IMR-90 (cell line): ENCODE data around the gene RGSL1. TPM values are rescaled to one million over a fixed set of nuclear protein-coding genes. Genes with fewer than 3 reads are reported as not detected.
"Not testable (repeated sequence)": the region's sequence is repeated elsewhere in the genome, so short reads cannot be mapped to it uniquely, and the experiment has no call there.

Experiments used
- ATAC-seq: fragments of 200-7000 bp; cut with Tn5 transposase; 2 replicates; pipeline ENCODE4 v1.9.1; 2020; ENCODE audit warnings: low read depth, mild to moderate bottlenecking, moderate library complexity
- BruUV-seq: library from RNA; stranded (reverse); fragments of 400-500 nt; replicated peaks from 2 replicates; lab custom pipeline; 2021; lab: Mats Ljungman, UMichigan
- CTCF ChIA-PET: fragments of 300-600 bp; formaldehyde crosslinking; extraction: SDS; loops from one replicate; lab custom pipeline; 2021; ENCODE audit warnings: antibody characterized with exemption; lab: Yijun Ruan, JAX
- POLR2A ChIA-PET: fragments of 300-600 bp; sonication (Branson Sonifier 250); formaldehyde crosslinking; loops from one replicate; lab custom pipeline; 2022; ENCODE audit warnings: antibody characterized with exemption; ENCODE audit not compliant: unreplicated experiment; lab: Charles Lee
- DNase-seq: peaks from one replicate; pipeline ENCODE4 v3.0.0; 2013
- H2AFZ ChIP-seq: replicated peaks from 2 replicates; pipeline ENCODE3; 2013; ENCODE audit warnings: low read length, mild to moderate bottlenecking; ENCODE audit not compliant: poor library complexity
- H2AK5ac ChIP-seq: 2 replicates; pipeline ENCODE4 v1.6.1; 2013; ENCODE audit warnings: low read depth, low read length, inconsistent platforms
- H2AK9ac ChIP-seq: replicated peaks from 2 replicates; pipeline ENCODE3; 2013; ENCODE audit warnings: mild to moderate bottlenecking, low read depth, low read length, moderate library complexity; ENCODE audit not compliant: poor library complexity
- H2BK120ac ChIP-seq: 2 replicates; pipeline ENCODE4 v1.6.1; 2013; ENCODE audit warnings: low read depth, low read length, inconsistent platforms
- H2BK15ac ChIP-seq: 3 replicates; pipeline ENCODE4 v1.6.1; 2013; ENCODE audit warnings: low read depth, low read length, inconsistent platforms
- H2BK20ac ChIP-seq: 2 replicates; pipeline ENCODE4 v1.6.1; 2013; ENCODE audit warnings: low read depth, mild to moderate bottlenecking, inconsistent platforms, low read length, moderate library complexity
- H2BK5ac ChIP-seq: 2 replicates; pipeline ENCODE4 v1.6.1; 2013; ENCODE audit warnings: mild to moderate bottlenecking, low read depth, low read length, inconsistent platforms; ENCODE audit not compliant: poor library complexity, severe bottlenecking
- H3K14ac ChIP-seq: replicated peaks from 2 replicates; pipeline ENCODE4 v1.6.1; 2013; ENCODE audit warnings: low read depth, low read length, inconsistent platforms
- H3K18ac ChIP-seq: 2 replicates; pipeline ENCODE4 v1.6.1; 2013; ENCODE audit warnings: low read depth, low read length, control low read depth
- H3K23ac ChIP-seq: 2 replicates; pipeline ENCODE4 v1.6.1; 2013; ENCODE audit warnings: low read depth, low read length, inconsistent platforms
- H3K27ac ChIP-seq: 2 replicates; pipeline ENCODE4 v1.5.1; 2013; ENCODE audit warnings: mild to moderate bottlenecking, control low read depth, low read length; ENCODE audit not compliant: insufficient read depth
- H3K27me3 ChIP-seq: 2 replicates; pipeline ENCODE4 v1.6.1; 2013; ENCODE audit warnings: low read length; ENCODE audit not compliant: control insufficient read depth, insufficient read depth
- H3K36me3 ChIP-seq: 2 replicates; pipeline ENCODE4 v1.6.1; 2013; ENCODE audit warnings: low read length, mixed read lengths; ENCODE audit not compliant: control insufficient read depth, insufficient read depth
- H3K4ac ChIP-seq: 2 replicates; pipeline ENCODE4 v1.6.1; 2013; ENCODE audit warnings: low read depth, low read length, inconsistent platforms
- H3K4me1 ChIP-seq: 2 replicates; pipeline ENCODE4 v1.6.1; 2013; ENCODE audit warnings: low read length, mixed read lengths; ENCODE audit not compliant: control insufficient read depth, insufficient read depth
- H3K4me2 ChIP-seq: 2 replicates; pipeline ENCODE4 v1.6.1; 2013; ENCODE audit warnings: low read depth, mild to moderate bottlenecking, control low read depth, low read length, moderate library complexity
- H3K4me3 ChIP-seq: 2 replicates; pipeline ENCODE4 v1.5.1; 2013; ENCODE audit warnings: low read depth, mild to moderate bottlenecking, control low read depth, low read length, moderate library complexity; ENCODE audit not compliant: insufficient read depth
- H3K56ac ChIP-seq: 2 replicates; pipeline ENCODE4 v1.6.1; 2013; ENCODE audit warnings: low read length, inconsistent platforms; ENCODE audit not compliant: insufficient read depth; ENCODE audit errors: extremely low read depth
- H3K79me1 ChIP-seq, 2 experiments: 2 replicates each; pipeline ENCODE4 v1.6.1; 2013; ENCODE audit warnings: low read length in 2 of 2, inconsistent platforms in 1 of 2, low read depth in 1 of 2
- H3K9ac ChIP-seq: 2 replicates; pipeline ENCODE4 v1.6.1; 2013; ENCODE audit warnings: low read depth, low read length, control low read depth
- H3K9me1 ChIP-seq: 2 replicates; pipeline ENCODE4 v1.6.1; 2013; ENCODE audit warnings: low read length, inconsistent platforms; ENCODE audit not compliant: insufficient read depth
- H3K9me3 ChIP-seq: 2 replicates; pipeline ENCODE4 v1.6.1; 2013; ENCODE audit warnings: low read length; ENCODE audit not compliant: control insufficient read depth, insufficient read depth
- H4K20me1 ChIP-seq: 2 replicates; pipeline ENCODE4 v1.6.1; 2013; ENCODE audit warnings: low read length, inconsistent platforms; ENCODE audit not compliant: insufficient read depth
- H4K5ac ChIP-seq: 2 replicates; pipeline ENCODE4 v1.6.1; 2013; ENCODE audit warnings: mild to moderate bottlenecking, low read depth, low read length, control low read depth
- H4K8ac ChIP-seq, 2 experiments: 2 replicates each; pipeline ENCODE4 v1.6.1; 2013; ENCODE audit warnings: low read depth in 2 of 2, low read length in 2 of 2, control low read depth in 1 of 2, inconsistent platforms in 1 of 2
- H4K91ac ChIP-seq: 2 replicates; pipeline ENCODE4 v1.6.1; 2013; ENCODE audit warnings: low read depth, low read length, inconsistent platforms; ENCODE audit not compliant: insufficient read depth
- CEBPB ChIP-seq: IDR thresholded peaks from 2 replicates; pipeline ENCODE4 v1.6.1; 2012; ENCODE audit warnings: low read depth, low read length, improper control_type of control experiment
- NFE2L2 ChIP-seq: fragments of 150-350 bp; IDR thresholded peaks from 2 replicates; pipeline ENCODE4 v1.6.1; 2016; ENCODE audit warnings: low read depth, mild to moderate bottlenecking, low read length
- POLR2A ChIP-seq: IDR thresholded peaks from 2 replicates; pipeline ENCODE4 v1.6.1; 2012; ENCODE audit warnings: mild to moderate bottlenecking, low read depth, low read length
- RFX5 ChIP-seq: IDR thresholded peaks from 2 replicates; pipeline ENCODE4 v1.8.0; 2012; ENCODE audit warnings: low read depth, mild to moderate bottlenecking, low read length, moderate library complexity
- WGBS, 2 experiments: methylation state at CpG; one replicate each; pipeline versions ENCODE4 v1.1.5 to v1.1.7; 2013; ENCODE audit warnings: missing lambda C conversion rate in 2 of 2; ENCODE audit not compliant: insufficient read length in 1 of 2; ENCODE audit errors: extremely low coverage in 2 of 2; 5-methylcytosine and 5-hydroxymethylcytosine counted together
- dilution Hi-C: fragments of 300-500 bp; cut with HindIII; formaldehyde crosslinking; loops from one replicate; pipeline ENCODE4 v1.14.3; 2018; ENCODE audit warnings: low sequenced_read_pairs; ENCODE audit not compliant: unreplicated experiment
- in situ Hi-C: fragments of 300-500 bp; cut with MboI; formaldehyde crosslinking; loops from 3 replicates; pipeline ENCODE4 v1.14.3; 2019; ENCODE audit warnings: low sequenced_read_pairs, inconsistent platforms, mixed read lengths
- intact Hi-C: fragments of 100-400 bp; cut with micrococcal nuclease; formaldehyde crosslinking; loops from 2 replicates; pipeline ENCODE4 v1.10.0; 2022
- polyA plus RNA-seq, 3 experiments: library from polyadenylated mRNA; depleted of rRNA; stranded (reverse); fragments of >200 nt; gene quantifications; 2 replicates each; pipeline ENCODE4 v1.2.3, GENCODE V29; 2012; ENCODE audit warnings: low replicate concordance in 1 of 3
- total RNA-seq: library from RNA; depleted of rRNA; stranded (reverse); fragments of >200 nt; gene quantifications from 2 replicates; pipeline ENCODE4 v1.2.3, GENCODE V29; 2012

Gene RGSL1
- total and polyA plus RNA-seq, 2 of the 4 experiments (the other 2 are of a cell fraction), result not detected

- POLR2A ChIA-PET, result no interaction called here
- Histone ChIP-seq H3K4me3 (no peak overlapping the region), H3K56ac (no peak overlapping the region), H3K23ac (no peak overlapping the region), H2AFZ (no peak overlapping the region), H2BK15ac (no peak overlapping the region), H3K79me1 (no peaks in the 10 kb centered on the region), H3K4ac (no peak overlapping the region), H2AK9ac (no peak overlapping the region), H4K5ac (no peak overlapping the region), H2AK5ac (no peak overlapping the region), H4K20me1 (no peaks in the 10 kb centered on the region), H2BK120ac (no peak overlapping the region), H3K27me3 (no peaks in the 10 kb centered on the region), H3K14ac (no peak overlapping the region), H2BK5ac (no peak overlapping the region), H3K4me2 (no peak overlapping the region), H3K27ac (no peak overlapping the region), H3K4me1 (no peaks in the 10 kb centered on the region), H3K9ac (no peak overlapping the region), H4K8ac (no peak overlapping the region), H3K18ac (no peak overlapping the region), H3K36me3 (no peaks in the 10 kb centered on the region), H2BK20ac (no peak overlapping the region), H3K9me3 (no peaks in the 10 kb centered on the region), H4K91ac (no peak overlapping the region), H3K9me1 (no peaks in the 10 kb centered on the region)
- BruUV-seq, result no TSS peak
- WGBS, 2 experiments, result no CpG with 5 or more reads among the region's 2 CpGs
- dilution Hi-C loops (no loop called here), intact Hi-C loops (no loop called here), in situ Hi-C loops (no loop called here)
- ATAC-seq (no peak), DNase-seq (no peak)
- no peak for TF ChIP-seq POLR2A
- TF ChIP-seq RFX5, result no peak
- TF ChIP-seq NFE2L2, result no peak
- no peak for TF ChIP-seq CEBPB
- CTCF ChIA-PET, result no interaction called here
Measured at GRCh38 chr1:182527680-182528079, 77.7 kb downstream of the RGSL1 start.

- H2BK20ac ChIP-seq, ATAC-seq, H3K23ac ChIP-seq, CTCF ChIA-PET, H3K79me1 ChIP-seq, H2BK15ac ChIP-seq, H2BK120ac ChIP-seq, H2AK5ac ChIP-seq, H3K27me3 ChIP-seq, dilution Hi-C loops, H2AK9ac ChIP-seq, H3K4me1 ChIP-seq, H2BK5ac ChIP-seq, H3K9me3 ChIP-seq, DNase-seq, H3K18ac ChIP-seq, H3K9me1 ChIP-seq, H3K4ac ChIP-seq, H3K4me2 ChIP-seq, in situ Hi-C loops, H3K27ac ChIP-seq, H4K91ac ChIP-seq, H3K36me3 ChIP-seq, H4K5ac ChIP-seq, H3K14ac ChIP-seq, H3K9ac ChIP-seq, H3K4me3 ChIP-seq, BruUV-seq, H4K20me1 ChIP-seq, H3K56ac ChIP-seq, H2AFZ ChIP-seq, intact Hi-C loops, POLR2A ChIA-PET, H4K8ac ChIP-seq: not testable (repeated sequence)
- WGBS, 2 experiments, result no CpG with 5 or more reads among the region's 5 CpGs
Measured at GRCh38 chr1:182528206-182528605, 78.3 kb downstream of the RGSL1 start.
